IPS-NIHi7 (cell line): ENCODE data around the gene PLEKHS1.
"Not testable (repeated sequence)": the region's sequence is repeated elsewhere in the genome, so short reads cannot be mapped to it uniquely, and the experiment has no call there.

Experiments used
- DNase-seq: peaks from one replicate; pipeline ENCODE4 v3.0.0; 2012; ENCODE audit warnings: mixed read lengths; ENCODE audit errors: extremely low spot score

PLEKHS1 gene

GRCh38 chr10:113791691-113792090, 40.2 kb downstream of the PLEKHS1 start:
- no peak for DNase-seq

- DNase-seq: no peak
Observed at GRCh38 chr10:113801569-113801968, 50.1 kb downstream of the PLEKHS1 start.

- no peak for DNase-seq
Observed at GRCh38 chr10:113802997-113803396, 51.5 kb downstream of the PLEKHS1 start.

GRCh38 chr10:113806503-113806902, 55.0 kb downstream of the PLEKHS1 start:
- no peak for DNase-seq

DNA sequence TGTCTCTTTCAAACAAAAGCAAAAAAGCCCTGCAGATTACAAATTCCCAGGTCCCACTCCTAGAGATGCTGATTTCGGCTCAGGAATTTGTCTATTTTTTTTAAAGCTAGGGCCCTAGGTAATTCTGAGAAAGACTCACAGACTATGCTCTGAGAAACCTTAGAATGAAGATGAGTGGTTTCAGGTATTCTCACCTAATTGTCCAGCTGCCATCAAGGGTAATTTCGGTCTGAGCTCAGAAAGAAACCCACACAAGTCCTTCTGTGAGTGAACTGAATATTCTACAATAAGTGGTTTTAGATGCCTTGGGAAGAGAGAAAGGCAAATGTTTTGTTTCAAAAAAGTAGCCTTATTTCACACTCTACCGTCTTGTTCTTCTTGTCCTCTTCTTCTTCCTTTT, 56.7 kb downstream of the PLEKHS1 start:
- DNase-seq: no peak

- DNase-seq: not testable (repeated sequence)
Observed at GRCh38 chr10:113814700-113815099, 63.2 kb downstream of the PLEKHS1 start.

DNA sequence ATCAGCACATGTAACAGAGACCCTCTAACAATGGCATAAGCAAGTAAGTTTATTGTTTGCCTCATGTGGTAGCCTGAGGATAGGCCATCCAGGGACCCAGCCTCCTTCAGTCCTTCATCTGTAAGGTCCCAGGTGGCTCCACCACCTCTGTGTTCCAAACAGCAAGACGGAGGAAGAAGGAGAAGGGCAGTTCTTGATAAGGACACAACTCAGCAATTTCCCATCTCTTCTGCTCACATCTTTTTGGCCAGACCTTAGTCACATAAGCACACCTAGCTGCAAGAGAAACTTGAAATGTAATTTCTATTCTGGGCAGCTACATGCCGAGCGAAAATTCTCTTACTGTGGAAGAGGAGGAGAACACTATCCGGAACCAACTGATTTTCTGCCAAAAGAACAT, 68.5 kb downstream of the PLEKHS1 start:
- DNase-seq: no peak

DNA sequence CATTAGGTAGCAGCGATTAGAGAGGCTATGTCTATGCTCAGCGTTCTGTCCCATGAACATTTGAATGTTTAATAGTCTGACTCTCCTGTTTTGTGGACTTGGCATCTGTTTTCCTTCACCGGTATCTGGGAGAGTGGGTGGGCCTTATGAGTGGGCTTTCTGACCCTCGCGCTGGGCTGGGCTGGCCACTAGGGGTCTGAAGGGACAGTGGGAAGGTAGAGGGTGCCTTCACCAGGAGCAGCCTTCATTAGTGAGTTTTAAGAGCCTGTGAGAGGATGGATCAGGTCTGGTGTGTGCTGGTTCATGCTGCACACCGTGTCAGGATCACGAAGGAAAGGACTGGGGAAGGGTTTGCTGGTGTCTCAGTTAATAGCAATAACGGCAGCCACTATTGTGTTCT, 69.0 kb downstream of the PLEKHS1 start:
- peak; percentile 34 for DNase-seq

DNA sequence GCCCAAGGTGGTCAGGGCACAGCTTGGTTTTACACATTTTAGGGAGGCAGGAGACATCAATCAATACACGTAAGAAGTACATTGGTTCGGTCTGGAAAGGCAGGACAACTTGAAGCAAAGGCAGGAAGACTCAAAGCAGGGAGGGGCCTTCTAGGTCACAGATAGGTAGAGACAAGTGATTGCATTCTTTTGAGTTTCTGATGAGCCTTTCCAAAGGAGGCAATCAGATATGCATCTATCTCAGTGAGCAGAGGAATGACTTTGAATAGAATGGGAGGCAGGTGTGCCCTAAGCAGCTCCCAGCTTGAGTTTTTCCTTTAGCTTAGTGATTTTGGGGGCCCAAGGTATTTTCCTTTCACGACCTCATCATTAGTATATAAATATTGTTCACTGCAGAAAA, 69.8 kb downstream of the PLEKHS1 start:
- DNase-seq: not testable (repeated sequence)

DNA sequence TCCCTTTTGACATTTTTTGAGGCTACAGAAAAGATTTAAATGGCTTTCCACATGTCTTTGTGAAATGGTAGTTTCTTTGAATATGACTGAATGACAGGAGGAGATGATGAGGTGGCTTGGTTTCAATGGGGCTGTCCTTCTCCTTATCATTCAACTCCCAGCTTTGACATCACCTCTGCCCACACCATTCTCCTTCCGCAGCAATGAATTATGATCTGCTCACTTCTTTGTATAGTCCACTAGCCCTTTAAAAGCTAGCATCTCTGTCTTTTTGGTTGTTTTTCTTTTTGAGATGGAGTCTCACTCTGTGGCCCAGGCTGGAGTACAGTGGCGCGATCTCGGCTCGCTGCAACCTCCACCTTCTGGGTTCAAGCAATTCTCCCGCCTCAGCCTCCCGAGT, 70.7 kb downstream of the PLEKHS1 start:
- DNase-seq: no peak

- DNase-seq: no peak
Observed at GRCh38 chr10:113823389-113823788, 71.9 kb downstream of the PLEKHS1 start.

- DNase-seq: no peak
Observed at GRCh38 chr10:113825791-113826190, 74.3 kb downstream of the PLEKHS1 start.

GRCh38 chr10:113828567-113828966, 77.1 kb downstream of the PLEKHS1 start:
- not testable (repeated sequence) for DNase-seq
